CD8-positive, alpha-beta memory T cell (primary cell): ENCODE measurements around the gene TEX52. TPM values are rescaled to one million over a fixed set of nuclear protein-coding genes. Genes with fewer than 3 reads are reported as not detected.

Source experiments
- CTCF ChIA-PET: fragments of 350-600 bp; sonication (Branson Sonifier 250); formaldehyde crosslinking; loops from one replicate; lab custom pipeline; 2021; ENCODE audit warnings: antibody characterized with exemption; lab: Charles Lee
- POLR2A ChIA-PET: fragments of 350-600 bp; sonication (Branson Sonifier 250); formaldehyde crosslinking; loops from one replicate; lab custom pipeline; 2021; ENCODE audit warnings: antibody characterized with exemption; lab: Charles Lee
- DNase-seq, 5 donors: peaks; one replicate each; pipeline versions ENCODE4 v3.0.0 to v3.0.0-alpha.2; 2020 to 2022; ENCODE audit warnings: mixed read lengths in 1 of 5
- H3K27ac ChIP-seq: one replicate; pipeline ENCODE4 v1.7.0; 2013; ENCODE audit warnings: low read depth, mild to moderate bottlenecking, low read length, moderate library complexity
- H3K27me3 ChIP-seq: 2 replicates; pipeline ENCODE4 v1.7.0; 2013; ENCODE audit warnings: low read length, mild to moderate bottlenecking; ENCODE audit not compliant: insufficient read depth, poor library complexity, severe bottlenecking
- H3K36me3 ChIP-seq: 2 replicates; pipeline ENCODE4 v1.7.0; 2013; ENCODE audit warnings: mild to moderate bottlenecking, low read length, moderate library complexity; ENCODE audit not compliant: insufficient read depth
- H3K4me1 ChIP-seq: 2 replicates; pipeline ENCODE4 v1.7.0; 2013; ENCODE audit warnings: mild to moderate bottlenecking, low read length, moderate library complexity; ENCODE audit not compliant: insufficient read depth
- H3K4me3 ChIP-seq: 2 replicates; pipeline ENCODE4 v1.7.0; 2013; ENCODE audit warnings: mild to moderate bottlenecking, low read length
- H3K9me3 ChIP-seq: 2 replicates; pipeline ENCODE4 v1.7.0; 2013; ENCODE audit warnings: mild to moderate bottlenecking, low read length
- H3K27ac Mint-ChIP-seq, 8 donors: one replicate each; pipeline ENCODE4 v1.8.0; 2020 to 2021; ENCODE audit warnings: mixed read lengths in 8 of 8, mild to moderate bottlenecking in 6 of 8, inconsistent platforms in 3 of 8, moderate library complexity in 3 of 8
- H3K27me3 Mint-ChIP-seq, 2 donors: one replicate each; pipeline ENCODE4 v1.8.0; 2020 to 2021; ENCODE audit warnings: mixed read lengths in 2 of 2, mild to moderate bottlenecking in 1 of 2, moderate library complexity in 1 of 2
- H3K36me3 Mint-ChIP-seq, 3 donors: one replicate each; pipeline ENCODE4 v1.8.0; 2020 to 2021; ENCODE audit warnings: mixed read lengths in 3 of 3, inconsistent platforms in 1 of 3, mild to moderate bottlenecking in 1 of 3
- H3K4me1 Mint-ChIP-seq, 3 donors: one replicate each; pipeline ENCODE4 v1.8.0; 2020 to 2021; ENCODE audit warnings: mixed read lengths in 3 of 3, inconsistent platforms in 1 of 3, mild to moderate bottlenecking in 1 of 3
- H3K4me3 Mint-ChIP-seq, 7 donors: one replicate each; pipeline ENCODE4 v1.8.0; 2020 to 2021; ENCODE audit warnings: mixed read lengths in 7 of 7, mild to moderate bottlenecking in 6 of 7, moderate library complexity in 4 of 7, inconsistent platforms in 2 of 7
- H3K9me3 Mint-ChIP-seq, 5 donors: one replicate each; pipeline ENCODE4 v1.8.0; 2020 to 2022; ENCODE audit warnings: mixed read lengths in 5 of 5, mild to moderate bottlenecking in 3 of 5, moderate library complexity in 2 of 5, inconsistent platforms in 1 of 5
- polyA plus RNA-seq: library from polyadenylated mRNA; unstranded; fragments of 300-500 nt; fragmentation: Illumina TruSeq; gene quantifications from one replicate; pipeline ENCODE4 v1.2.3, GENCODE V29; 2021
- total RNA-seq, 2 experiments: library from RNA; stranded (reverse); gene quantifications; one replicate each; pipeline ENCODE4 v1.2.3, GENCODE V29; 2021

Gene TEX52
- total and polyA plus RNA-seq, 3 experiments from 2014 or later: not detected

GRCh38 chr12:2835691-2836403 lies 21.0 kb downstream of the TEX52 start:
- Histone ChIP-seq H3K9me3 (no peaks in the 10 kb centered on the region), H3K27ac (no peak overlapping the region), H3K27me3 (no peaks in the 10 kb centered on the region), H3K36me3 (peaks cover 11% of the 10 kb centered on the region), H3K4me1 (no peaks in the 10 kb centered on the region), H3K4me3 (no peak overlapping the region)
- no peaks in the 10 kb centered on the region for H3K9me3 Mint-ChIP-seq
- peak overlapping the region in 1 of 8 donors; percentile 52 for H3K27ac Mint-ChIP-seq
- H3K4me1 Mint-ChIP-seq: peaks cover 0 to 8% (median 5%) of the 10 kb centered on the region in 3 donors
- ChIA-PET CTCF (no interaction called here), POLR2A (interaction anchor here (0.5 kb wide), 1 partner anchor 10 kb away, joined by 3 read pairs; no protein-coding TSS in a partner anchor)
- H3K27me3 Mint-ChIP-seq: no peaks in the 10 kb centered on the region
- peaks cover 10 to 49% (median 17%) of the 10 kb centered on the region in 3 donors for H3K36me3 Mint-ChIP-seq
- no peak for DNase-seq
- H3K4me3 Mint-ChIP-seq: no peak overlapping the region

GRCh38 chr12:2834581-2835491 lies 22.0 kb downstream of the TEX52 start, which contains the start of gene NRIP2:
NRIP2 (minus strand) TSS chr12:2835035; CDS start chr12:2834983, 52 bp downstream.
- Mint-ChIP-seq H3K9me3 (no peaks in the 10 kb centered on the region), H3K27ac (peak within 1 kb of the TSS in 3 of 8 donors; percentile 24 to 65 (median 52)), H3K27me3 (no peaks in the 10 kb centered on the region), H3K4me1 (peaks cover 0 to 8% (median 5%) of the 10 kb centered on the region in 3 donors), H3K36me3 (peaks cover 9 to 50% (median 16%) of the 10 kb centered on the region in 3 donors), H3K4me3 (no peak within 1 kb of the TSS)
- Histone ChIP-seq H3K4me3 (no peak within 1 kb of the TSS), H3K27me3 (no peaks in the 10 kb centered on the region), H3K4me1 (no peaks in the 10 kb centered on the region), H3K9me3 (no peaks in the 10 kb centered on the region), H3K27ac (no peak within 1 kb of the TSS), H3K36me3 (peaks cover 11% of the 10 kb centered on the region)
- DNase-seq: no peak
- CTCF ChIA-PET: no interaction called here
- POLR2A ChIA-PET: no interaction called here

GRCh38 chr12:2833810-2834209 lies 23.0 kb downstream of the TEX52 start:
- peaks cover 0 to 8% (median 5%) of the 10 kb centered on the region in 3 donors for H3K4me1 Mint-ChIP-seq
- POLR2A ChIA-PET: no interaction called here
- H3K9me3 Mint-ChIP-seq: no peaks in the 10 kb centered on the region
- peaks cover 11% of the 10 kb centered on the region for H3K36me3 ChIP-seq
- no peaks in the 10 kb centered on the region for H3K27me3 ChIP-seq
- no peak for DNase-seq
- H3K4me1 ChIP-seq: no peaks in the 10 kb centered on the region
- no peaks in the 10 kb centered on the region for H3K27me3 Mint-ChIP-seq
- H3K4me3 Mint-ChIP-seq: no peak overlapping the region
- H3K27ac ChIP-seq: no peak overlapping the region
- H3K9me3 ChIP-seq: no peaks in the 10 kb centered on the region
- no peak overlapping the region for H3K27ac Mint-ChIP-seq
- CTCF ChIA-PET: no interaction called here
- peaks cover 0 to 48% (median 9%) of the 10 kb centered on the region in 3 donors for H3K36me3 Mint-ChIP-seq
- no peak overlapping the region for H3K4me3 ChIP-seq

DNA sequence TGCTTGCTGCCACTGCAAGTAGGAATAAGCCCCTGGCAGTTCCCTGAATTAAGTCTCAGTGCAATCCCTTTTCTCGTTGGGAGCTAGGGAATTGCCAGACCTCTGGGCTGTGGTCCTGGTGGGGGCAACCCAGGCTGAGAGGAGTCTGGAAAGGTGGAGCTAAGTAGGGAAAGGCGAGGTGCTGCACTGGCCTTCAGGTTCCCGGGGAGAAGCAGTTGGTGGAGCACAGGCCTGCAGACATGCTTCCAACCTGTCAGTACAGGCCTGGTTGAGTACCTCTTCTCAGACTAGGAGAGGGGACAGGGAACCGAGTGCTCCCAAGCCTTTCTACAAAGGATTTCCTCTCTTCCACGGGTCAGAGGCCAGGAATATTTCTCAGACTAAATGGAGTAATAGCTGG lies 23.5 kb downstream of the TEX52 start:
- ChIA-PET CTCF (no interaction called here), POLR2A (no interaction called here)
- H3K27ac Mint-ChIP-seq: no peak overlapping the region
- no peaks in the 10 kb centered on the region for H3K27me3 ChIP-seq
- peaks cover 0 to 47% (median 10%) of the 10 kb centered on the region in 3 donors for H3K36me3 Mint-ChIP-seq
- H3K4me1 Mint-ChIP-seq: peaks cover 0 to 8% (median 5%) of the 10 kb centered on the region in 3 donors
- DNase-seq: no peak
- H3K27ac ChIP-seq: no peak overlapping the region
- no peaks in the 10 kb centered on the region for H3K27me3 Mint-ChIP-seq
- no peak overlapping the region for H3K4me3 Mint-ChIP-seq
- H3K9me3 ChIP-seq: no peaks in the 10 kb centered on the region
- H3K4me3 ChIP-seq: no peak overlapping the region
- no peaks in the 10 kb centered on the region for H3K9me3 Mint-ChIP-seq
- H3K4me1 ChIP-seq: no peaks in the 10 kb centered on the region
- peaks cover 7% of the 10 kb centered on the region for H3K36me3 ChIP-seq

DNA sequence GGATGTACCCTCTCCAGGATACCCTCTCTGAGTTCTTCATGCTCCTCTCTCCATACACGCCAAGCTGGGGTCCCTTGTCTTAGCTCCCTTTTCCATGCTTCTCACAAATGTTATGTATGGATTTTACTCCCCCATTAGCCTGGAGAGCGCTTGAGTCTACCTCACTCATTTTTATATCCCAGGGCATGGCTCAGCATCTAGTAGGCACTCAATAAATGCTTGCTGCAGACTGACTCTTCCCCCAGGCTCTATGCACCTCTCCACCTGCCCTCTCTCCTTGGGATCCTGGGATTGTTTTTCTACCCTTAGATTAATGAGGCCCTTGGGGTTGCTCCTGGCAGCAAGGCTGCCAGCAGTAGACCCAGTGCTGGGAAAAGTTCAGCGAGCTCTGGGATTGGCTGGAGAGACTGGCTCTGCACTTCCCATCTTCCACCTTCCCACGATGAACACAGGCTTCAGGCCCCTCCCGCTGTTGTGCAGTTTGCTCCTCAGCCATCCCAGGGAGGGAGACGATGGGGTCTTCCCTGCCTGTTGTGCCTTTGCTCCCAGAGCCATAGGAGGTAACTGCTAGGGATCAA lies 24.2 kb downstream of the TEX52 start:
- peak overlapping the region in 5 of 8 donors; percentile 14 to 81 (median 66) for H3K27ac Mint-ChIP-seq
- H3K4me3 Mint-ChIP-seq: no peak overlapping the region
- peaks cover 0 to 8% (median 5%) of the 10 kb centered on the region in 3 donors for H3K4me1 Mint-ChIP-seq
- ChIA-PET POLR2A (no interaction called here), CTCF (no interaction called here)
- no peak overlapping the region for H3K27ac ChIP-seq
- DNase-seq: no peak
- no peak overlapping the region for H3K4me3 ChIP-seq
- H3K27me3 Mint-ChIP-seq: no peaks in the 10 kb centered on the region
- no peaks in the 10 kb centered on the region for H3K9me3 ChIP-seq
- H3K9me3 Mint-ChIP-seq: no peaks in the 10 kb centered on the region
- no peaks in the 10 kb centered on the region for H3K4me1 ChIP-seq
- peaks cover 0 to 47% (median 14%) of the 10 kb centered on the region in 3 donors for H3K36me3 Mint-ChIP-seq
- no peaks in the 10 kb centered on the region for H3K27me3 ChIP-seq
- H3K36me3 ChIP-seq: peaks cover 7% of the 10 kb centered on the region

DNA sequence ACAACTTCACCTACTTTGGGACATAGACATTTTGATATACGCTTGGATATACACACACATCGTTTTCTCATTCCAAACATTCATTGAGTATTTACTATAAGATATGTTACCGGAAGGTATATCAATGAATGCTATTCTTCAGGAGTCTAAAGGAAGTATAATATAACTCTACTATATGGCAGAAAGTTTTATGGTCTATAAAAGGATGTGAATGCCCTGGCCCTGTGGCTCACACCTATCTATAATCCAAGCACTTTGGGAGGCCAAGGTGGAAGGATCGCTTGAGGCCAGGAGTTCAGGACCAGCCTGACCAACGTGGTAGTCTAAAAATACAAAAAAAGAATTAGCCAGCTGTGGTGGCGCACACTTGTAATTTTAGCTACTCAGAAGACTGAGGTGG lies 27.6 kb downstream of the TEX52 start:
- ChIA-PET CTCF (no interaction called here), POLR2A (no interaction called here)
- Mint-ChIP-seq H3K27me3 (no peaks in the 10 kb centered on the region), H3K4me3 (no peak overlapping the region), H3K4me1 (no peaks in the 10 kb centered on the region), H3K36me3 (peaks cover 0 to 69% (median 23%) of the 10 kb centered on the region in 3 donors), H3K27ac (peak overlapping the region in 3 of 8 donors; percentile 17 to 34 (median 33)), H3K9me3 (no peaks in the 10 kb centered on the region)
- Histone ChIP-seq H3K9me3 (no peaks in the 10 kb centered on the region), H3K36me3 (peaks cover 40% of the 10 kb centered on the region), H3K4me3 (no peak overlapping the region), H3K27ac (no peak overlapping the region), H3K4me1 (no peaks in the 10 kb centered on the region), H3K27me3 (no peaks in the 10 kb centered on the region)
- no peak for DNase-seq

DNA sequence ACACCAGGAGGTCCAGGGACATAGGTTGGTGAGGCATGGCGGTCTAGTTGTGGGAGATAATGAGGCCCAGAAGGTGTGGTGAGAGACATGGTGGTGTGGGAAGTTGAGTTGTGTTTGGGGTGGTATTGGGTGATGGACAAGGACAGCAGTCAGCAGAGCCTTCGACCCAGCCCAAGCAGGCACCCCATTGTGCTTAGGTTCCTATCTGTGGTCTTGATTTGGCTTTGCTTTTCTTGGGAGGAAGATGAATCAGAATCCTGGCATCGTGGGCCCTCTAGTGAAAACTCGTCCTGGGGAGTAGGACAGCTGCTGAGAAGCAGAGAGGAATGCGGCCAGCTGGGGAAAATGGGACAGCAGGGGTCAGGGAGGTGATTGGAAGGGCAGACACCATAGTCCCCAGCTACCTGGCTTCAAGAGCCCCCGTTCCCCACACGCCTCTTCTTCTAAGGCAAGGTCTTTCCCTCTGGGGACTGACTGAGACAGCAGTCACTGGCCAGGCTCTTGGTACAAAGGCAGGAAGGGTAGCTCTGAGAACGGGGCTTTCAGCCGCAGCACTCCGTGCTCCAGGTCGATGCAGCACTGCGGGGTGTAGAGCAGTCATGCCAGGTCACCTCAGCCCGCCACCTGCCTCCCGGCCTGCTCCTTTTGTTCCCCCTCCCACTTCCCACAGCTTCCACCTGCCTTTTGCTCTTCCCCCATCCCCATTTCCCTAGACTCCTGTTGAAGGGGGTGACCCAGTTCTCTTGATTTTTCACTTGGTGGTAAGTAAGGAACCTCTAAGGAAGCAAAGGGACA lies 29.9 kb downstream of the TEX52 start:
- Mint-ChIP-seq H3K4me3 (no peak overlapping the region), H3K27me3 (no peaks in the 10 kb centered on the region), H3K4me1 (no peaks in the 10 kb centered on the region), H3K9me3 (no peaks in the 10 kb centered on the region), H3K36me3 (peaks cover 0 to 90% (median 35%) of the 10 kb centered on the region in 3 donors), H3K27ac (peak overlapping the region in 4 of 8 donors; percentile 27 to 84 (median 56))
- DNase-seq: no peak
- Histone ChIP-seq H3K4me3 (no peak overlapping the region), H3K27me3 (no peaks in the 10 kb centered on the region), H3K27ac (no peak overlapping the region), H3K9me3 (no peaks in the 10 kb centered on the region), H3K36me3 (peaks cover 62% of the 10 kb centered on the region), H3K4me1 (no peaks in the 10 kb centered on the region)
- ChIA-PET CTCF (no interaction called here), POLR2A (interaction anchor here (0.7 kb wide), 1 partner anchor 9 kb away, joined by 3 read pairs; no protein-coding TSS in a partner anchor)
